HUDEP-2 (cell line): ENCODE measurements around the gene CYP2F1.
"Not testable (repeated sequence)": the region's sequence is repeated elsewhere in the genome, so short reads cannot be mapped to it uniquely, and the experiment has no call there.

ENCODE experiments used
- DNase-seq, 76 experiments: peaks; one replicate each; lab custom pipeline; 2025; ENCODE audit not compliant: unreplicated experiment in 76 of 76; lab: John Stamatoyannopoulos, UW

Gene CYP2F1

DNA sequence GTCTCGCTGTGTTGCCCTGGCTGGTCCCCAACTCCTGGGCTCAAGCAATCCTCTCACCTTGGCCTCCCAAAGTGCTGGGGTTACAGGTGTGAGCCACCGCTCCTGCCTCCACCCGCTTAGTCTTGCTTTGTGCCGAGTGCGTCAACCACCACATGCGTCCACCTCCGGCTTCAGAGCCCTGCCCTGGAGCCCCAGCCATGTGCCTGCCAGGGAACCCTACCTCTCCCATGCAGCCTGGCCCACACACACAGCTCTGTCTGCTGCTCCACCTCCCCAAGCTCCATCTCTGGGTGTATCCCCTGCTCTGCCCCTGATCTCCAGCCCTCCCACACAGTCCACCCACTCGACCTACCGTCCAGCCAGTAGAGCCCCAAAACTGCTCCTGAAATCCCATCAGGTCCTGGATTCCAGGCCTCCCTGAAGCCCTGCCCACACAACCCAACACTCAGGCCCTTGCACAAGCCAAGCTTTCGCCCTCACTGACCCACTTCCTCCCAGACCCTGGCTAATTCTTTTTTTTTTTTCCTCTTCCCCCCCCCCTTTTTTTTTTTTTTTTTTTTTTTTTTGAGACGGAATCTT lies 9.6 kb downstream of the CYP2F1 start:
- no peak for DNase-seq

- DNase-seq, result peak in 13 of 76 experiments; percentile 4 to 44 (median 12)
These were observed 12.6 kb downstream of the CYP2F1 start for GRCh38 chr19:41126765-41127203.

DNA sequence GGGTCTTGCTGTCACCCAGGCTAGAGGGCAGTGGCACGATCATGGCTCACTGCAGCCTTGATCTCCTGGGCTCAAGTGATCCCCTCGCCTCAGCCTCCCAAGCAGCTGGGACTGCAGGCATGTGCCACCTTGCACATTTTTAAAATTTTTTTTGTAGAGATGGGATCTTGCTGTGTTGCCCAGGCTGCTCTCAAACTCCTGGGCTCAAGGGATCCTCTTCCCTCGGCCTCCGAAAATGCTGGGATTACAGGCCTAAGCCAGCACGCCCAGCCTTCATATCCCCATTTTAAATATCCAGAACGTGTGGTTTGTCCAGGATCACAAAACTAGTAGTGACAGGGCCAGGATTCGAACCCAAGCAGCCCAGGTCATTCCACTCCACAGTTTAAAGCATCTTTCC lies 13.1 kb downstream of the CYP2F1 start:
- not testable (repeated sequence) for DNase-seq

- DNase-seq, result peak in 70 of 76 experiments; percentile 6 to 82 (median 56)
These were observed 13.6 kb downstream of the CYP2F1 start for GRCh38 chr19:41127801-41128300.

DNA sequence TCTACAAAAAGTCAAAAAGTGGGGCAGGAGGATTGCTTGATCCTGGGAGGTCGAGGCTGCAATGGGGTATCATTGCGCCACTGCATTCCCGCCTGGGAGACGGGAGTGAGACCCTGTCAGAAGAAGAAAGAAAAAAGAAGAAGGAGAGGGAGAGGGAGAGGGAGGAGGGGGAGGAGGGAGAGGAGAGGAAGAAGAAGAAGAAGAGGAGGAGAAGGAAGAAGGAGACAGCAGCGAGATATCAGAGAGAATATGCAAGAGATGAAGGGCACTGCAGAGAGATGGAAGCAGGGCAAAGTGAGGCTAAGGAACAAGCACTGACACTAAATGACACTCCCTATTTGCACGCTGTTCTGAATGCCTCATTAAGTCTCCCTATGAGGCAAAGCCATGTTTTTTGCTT lies 14.5 kb downstream of the CYP2F1 start:
- DNase-seq, result no peak

DNA sequence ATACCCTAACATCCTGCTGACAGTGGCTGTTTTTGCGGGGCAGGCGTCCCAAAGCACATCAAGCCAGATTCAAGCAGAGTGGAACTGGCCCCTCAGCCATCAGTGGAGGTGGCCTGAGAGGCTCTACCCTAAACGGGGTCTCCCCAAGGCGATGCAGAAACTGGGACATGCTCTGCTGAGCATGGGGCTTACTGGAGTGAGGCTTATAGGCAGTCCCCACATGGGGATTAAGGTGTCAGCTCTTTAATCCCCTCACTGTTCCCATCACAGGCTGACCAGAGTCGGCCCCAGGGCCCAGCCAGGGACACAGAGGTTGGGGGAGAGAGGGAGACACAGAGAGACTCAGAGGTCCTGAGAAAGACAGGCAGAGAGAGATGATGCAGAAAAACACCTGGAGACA lies 17.0 kb downstream of the CYP2F1 start:
- DNase-seq, result no peak

GRCh38 chr19:41133260-41133659 lies 19.0 kb downstream of the CYP2F1 start:
- DNase-seq, result no peak

DNA sequence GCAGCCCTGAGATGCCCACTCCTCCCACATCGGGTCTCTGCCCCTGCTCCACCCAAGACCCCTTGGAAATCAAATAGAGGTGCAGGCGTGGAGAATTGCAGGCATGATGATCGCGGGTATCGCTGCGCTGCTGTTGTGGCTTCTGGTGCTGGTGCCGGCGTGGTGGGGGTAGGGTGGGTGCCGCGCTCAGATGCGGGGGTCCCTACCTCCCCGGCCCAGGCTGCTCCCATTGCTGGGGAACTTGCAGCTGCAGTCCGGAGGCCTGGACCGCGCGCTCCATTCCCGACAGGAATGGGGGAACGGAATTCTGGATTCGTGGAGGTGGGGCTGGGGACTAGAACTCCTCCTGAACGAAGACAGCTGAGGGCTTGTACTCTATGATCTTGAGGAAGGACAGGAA lies 20.4 kb downstream of the CYP2F1 start:
- no peak for DNase-seq

GRCh38 chr19:41135390-41136384 lies 21.5 kb downstream of the CYP2F1 start:
- peak in 9 of 76 experiments; percentile 3 to 48 (median 20) for DNase-seq

DNA sequence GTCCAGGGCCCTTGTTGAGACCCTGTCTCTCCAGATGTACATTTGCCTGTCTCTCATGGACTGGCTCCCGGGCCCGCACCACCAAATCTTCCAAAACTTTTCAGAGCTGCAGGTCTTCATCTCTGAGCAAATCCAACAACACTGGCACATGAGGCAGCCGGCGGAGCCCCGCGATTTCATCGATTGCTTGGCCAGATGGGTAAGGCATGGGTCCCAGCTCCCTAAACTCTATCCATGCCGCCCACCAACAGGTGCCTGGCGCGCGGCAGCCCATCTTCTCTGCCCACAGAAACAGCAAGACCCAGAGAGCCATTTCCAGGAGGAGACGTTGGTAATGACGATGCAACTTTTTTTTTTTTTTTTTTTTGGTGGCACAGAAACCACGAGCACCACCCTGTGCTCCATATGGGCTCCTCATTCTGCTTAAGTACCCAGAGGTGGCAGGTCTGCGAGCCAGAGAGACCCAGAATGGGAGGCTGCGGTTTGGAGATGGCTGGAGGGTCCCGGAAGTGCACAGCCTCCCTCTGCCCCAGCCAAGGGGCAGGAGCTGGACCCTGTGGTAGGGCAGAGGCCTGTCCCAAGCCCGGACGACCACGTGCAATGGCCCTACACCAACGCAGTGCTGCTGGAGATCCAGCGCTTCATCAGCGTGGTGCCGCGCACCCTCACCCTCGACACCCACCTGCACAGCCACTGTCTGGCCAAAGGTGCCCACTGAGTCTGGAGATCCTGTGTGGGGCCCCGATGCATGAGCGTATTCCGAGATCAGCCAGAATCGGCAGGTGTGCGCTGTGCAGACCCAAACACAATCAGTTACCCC lies 22.6 kb downstream of the CYP2F1 start:
- DNase-seq, result no peak

GRCh38 chr19:41144403-41144802 lies 30.2 kb downstream of the CYP2F1 start:
- DNase-seq, result peak in 71 of 76 experiments; percentile 13 to 88 (median 68)

- no peak for DNase-seq
These were observed 35.6 kb downstream of the CYP2F1 start for GRCh38 chr19:41149831-41150230.

DNA sequence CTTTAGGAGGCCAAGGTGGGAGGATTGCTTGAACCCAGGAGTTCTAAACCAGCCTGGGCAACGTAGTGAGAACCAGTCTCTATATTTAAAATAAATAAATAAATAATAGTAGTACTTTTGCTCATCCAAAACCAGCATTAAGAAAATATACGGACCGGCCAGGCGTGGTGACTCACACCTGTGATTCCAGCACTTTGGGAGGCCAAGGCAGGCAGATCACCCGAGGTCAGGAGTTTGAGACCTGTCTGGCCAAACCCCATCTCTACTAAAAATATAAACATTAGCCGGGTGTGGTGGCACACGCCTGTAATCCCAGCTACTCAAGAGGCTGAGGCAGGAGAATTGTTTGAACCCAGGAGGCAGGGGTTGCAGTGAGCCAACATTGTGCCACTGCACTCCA lies 36.8 kb downstream of the CYP2F1 start:
- not testable (repeated sequence) for DNase-seq

- DNase-seq, result no peak
These were observed 39.8 kb downstream of the CYP2F1 start for GRCh38 chr19:41154060-41154459.

DNA sequence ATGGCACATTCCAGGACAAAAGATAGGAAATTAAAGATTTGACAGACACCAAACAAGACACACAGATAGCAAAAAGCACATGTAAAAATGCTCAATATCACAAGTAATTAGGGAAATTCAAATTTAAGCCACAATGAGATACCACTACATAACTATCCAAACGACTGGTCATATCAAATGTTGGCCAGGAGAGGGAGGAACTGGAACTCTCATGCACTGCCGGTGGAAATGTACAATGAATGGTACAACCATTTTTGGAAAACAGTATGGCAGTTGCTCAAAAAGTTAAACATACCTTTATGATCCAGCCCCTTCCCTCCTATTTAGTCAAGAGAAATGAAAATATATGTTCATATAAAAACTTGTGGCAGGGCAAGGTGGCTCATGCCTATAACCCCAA lies 42.0 kb downstream of the CYP2F1 start:
- peak in 2 of 76 experiments; percentile 9 to 12 for DNase-seq

GRCh38 chr19:41159881-41160280 lies 45.6 kb downstream of the CYP2F1 start:
- peak in 36 of 76 experiments; percentile 9 to 78 (median 51) for DNase-seq

- no peak for DNase-seq
These were observed 47.7 kb downstream of the CYP2F1 start for GRCh38 chr19:41161903-41162302.

DNA sequence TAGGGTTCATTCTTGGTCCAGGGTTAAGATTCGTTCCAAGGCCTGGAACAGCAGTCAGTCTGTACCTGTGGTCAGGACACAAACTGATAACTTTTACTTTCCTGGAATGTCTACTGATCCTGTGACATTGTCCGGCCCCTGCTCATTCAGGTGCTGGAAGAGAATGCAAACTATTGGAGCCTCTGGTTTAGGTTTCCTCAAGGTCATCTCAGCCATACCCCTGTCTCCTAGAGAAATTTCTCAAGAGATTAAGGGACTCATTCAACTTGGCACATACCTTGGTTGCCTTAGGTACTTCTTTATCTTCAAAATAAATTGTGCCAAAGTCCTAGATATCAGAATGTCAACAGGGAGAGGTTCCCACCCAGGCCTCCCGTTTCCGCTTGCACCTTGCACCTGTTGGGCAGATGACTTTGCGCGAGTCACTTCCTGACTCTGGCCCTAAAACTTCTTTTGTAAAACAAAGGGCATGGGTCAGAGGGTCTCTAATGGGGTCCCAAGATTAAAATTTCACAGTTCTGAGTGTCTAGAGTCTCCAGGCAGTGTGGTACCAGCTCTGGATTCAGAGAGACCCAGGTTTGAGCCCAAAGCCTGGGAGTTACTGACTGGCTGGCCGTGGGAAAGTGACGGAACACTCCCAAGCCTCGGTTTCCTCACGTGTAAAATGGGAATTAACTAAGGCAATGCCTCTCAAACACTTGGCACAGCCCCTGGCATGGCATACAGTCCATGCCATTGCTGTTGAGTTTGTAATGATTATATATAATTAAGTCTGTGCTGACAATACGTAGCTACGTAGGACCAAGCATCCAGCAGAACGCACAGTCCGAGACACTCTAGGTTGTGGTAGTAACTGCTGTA lies 52.9 kb downstream of the CYP2F1 start:
- no peak for DNase-seq

DNA sequence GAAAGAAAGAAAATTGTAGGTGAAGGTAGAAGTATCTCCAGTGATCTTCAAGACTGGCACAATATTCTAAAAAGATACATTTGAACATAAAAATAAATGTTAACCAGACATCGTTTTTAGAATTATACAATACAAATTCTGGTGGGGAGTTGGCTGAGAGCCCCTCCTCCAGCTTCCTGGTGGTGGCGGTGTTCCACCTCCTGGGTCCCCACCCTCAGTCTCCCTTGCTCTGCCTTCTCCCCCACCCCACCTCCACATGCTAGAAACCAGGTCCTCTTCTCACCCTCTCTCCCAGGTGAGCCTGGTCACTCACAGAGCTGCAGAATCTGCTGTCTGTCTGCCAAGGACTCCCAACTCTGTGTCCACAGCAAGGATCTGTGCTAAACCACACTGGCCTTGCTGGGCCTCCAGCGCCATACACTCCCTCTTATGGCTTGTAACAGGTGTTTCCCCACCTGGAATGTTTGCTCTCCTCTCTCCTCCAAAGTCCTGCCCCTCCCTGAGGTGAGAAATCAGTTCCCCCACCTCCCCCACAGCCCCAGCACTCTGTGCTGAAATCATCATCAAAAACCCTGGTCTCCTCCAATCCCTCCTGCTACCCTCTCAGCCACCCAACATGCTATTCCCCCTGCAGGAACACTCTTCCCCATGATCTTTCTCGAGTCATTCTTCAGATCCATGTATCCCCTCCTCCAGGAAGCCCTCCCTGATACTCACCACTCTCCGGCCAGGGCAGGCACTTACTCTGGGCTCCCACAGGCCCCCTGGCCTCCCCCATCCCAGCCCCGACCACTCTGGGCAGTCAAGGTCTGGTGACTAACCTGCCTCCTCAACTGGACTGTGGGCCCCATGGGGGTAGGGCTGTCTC lies 58.3 kb downstream of the CYP2F1 start:
- DNase-seq, result no peak
